ENCODE results near the gene SULT6B1.
"Not testable (repeated sequence)": the region's sequence is repeated elsewhere in the genome, so short reads cannot be mapped to it uniquely, and the experiment has no call there.

Gene SULT6B1

GRCh38 chr2:37215250-37215649 lies 26.8 kb upstream of the SULT6B1 start:
- Histone ChIP-seq H4K20me1 (ENCODE audit: insufficient read depth, low read length, poor library complexity, severe bottlenecking) (no peaks in the 10 kb centered on the region), H3K27me3 (ENCODE audit: insufficient read depth, low read length, poor library complexity, severe bottlenecking) (no peaks in the 10 kb centered on the region), H3K4me2 (ENCODE audit: low read depth, low read length, poor library complexity, severe bottlenecking) (no peak overlapping the region), H3K79me2 (ENCODE audit: insufficient read depth, low read length) (no peaks in the 10 kb centered on the region; the same call in 1 of the 2 replicates), H3F3A (ENCODE audit: low read depth) (no peaks in the 10 kb centered on the region; the same call in 1 of the 2 replicates), H3K9me3 (ENCODE audit: insufficient read depth, low read depth, low read length) (no peaks in the 10 kb centered on the region), H2AFZ (ENCODE audit: low read length) (no peak overlapping the region), H3K9ac (ENCODE audit: low read depth, low read length, poor library complexity, severe bottlenecking) (no peak overlapping the region), H3K9me2 (replicated peaks; ENCODE audit: low read depth, low read length) (no peaks in the 10 kb centered on the region), H3K36me3 (ENCODE audit: insufficient read depth, low read length) (peaks cover 69% of the 10 kb centered on the region), H3K4me3 (ENCODE audit: low read length, poor library complexity, severe bottlenecking) (no peak overlapping the region), H3K4me1 (ENCODE audit: insufficient read depth, low read length, poor library complexity, severe bottlenecking) (no peaks in the 10 kb centered on the region)
- TF ChIP-seq EZH2phosphoT487 (IDR thresholded peaks at IDR 0.05; ENCODE audit: borderline replicate concordance): no peak
- no peak for TF ChIP-seq CTCF (conservative IDR thresholded peaks at IDR 0.05; ENCODE audit: low read length)

- H3K79me2 ChIP-seq (ENCODE audit: insufficient read depth, low read length): peaks cover 26% of the 10 kb centered on the region
- no peak for TF ChIP-seq CTCF (conservative IDR thresholded peaks at IDR 0.05; ENCODE audit: low read length)
- TF ChIP-seq EZH2phosphoT487 (IDR thresholded peaks at IDR 0.05; ENCODE audit: borderline replicate concordance): no peak
Measured at GRCh38 chr2:37211939-37212338, 23.5 kb upstream of the SULT6B1 start.

GRCh38 chr2:37211212-37211611 lies 22.7 kb upstream of the SULT6B1 start:
- Histone ChIP-seq H3K27me3 (ENCODE audit: insufficient read depth, low read length, poor library complexity, severe bottlenecking) (no peaks in the 10 kb centered on the region), H3K9me2 (replicated peaks; ENCODE audit: low read depth, low read length) (no peaks in the 10 kb centered on the region), H3K4me1 (ENCODE audit: insufficient read depth, low read length, poor library complexity, severe bottlenecking) (no peaks in the 10 kb centered on the region), H3F3A (ENCODE audit: low read depth) (no peaks in the 10 kb centered on the region; the same call in 1 of the 2 replicates), H3K9ac (ENCODE audit: low read depth, low read length, poor library complexity, severe bottlenecking) (no peak overlapping the region), H3K36me3 (ENCODE audit: insufficient read depth, low read length) (peaks cover 86% of the 10 kb centered on the region), H3K79me2 (ENCODE audit: insufficient read depth, low read length) (peaks cover 33% of the 10 kb centered on the region), H3K4me2 (ENCODE audit: low read depth, low read length, poor library complexity, severe bottlenecking) (no peak overlapping the region), H3K4me3 (ENCODE audit: low read length, poor library complexity, severe bottlenecking) (no peak overlapping the region), H4K20me1 (ENCODE audit: insufficient read depth, low read length, poor library complexity, severe bottlenecking) (no peaks in the 10 kb centered on the region), H3K9me3 (ENCODE audit: insufficient read depth, low read depth, low read length) (peaks cover 7% of the 10 kb centered on the region; the same call in 1 of the 2 replicates), H2AFZ (ENCODE audit: low read length) (no peak overlapping the region)
- no peak for TF ChIP-seq EZH2phosphoT487 (IDR thresholded peaks at IDR 0.05; ENCODE audit: borderline replicate concordance)
- no peak for TF ChIP-seq CTCF (conservative IDR thresholded peaks at IDR 0.05; ENCODE audit: low read length)

More at GRCh38 chr2:37211939-37212338, 23.5 kb upstream of the SULT6B1 start:
- Histone ChIP-seq H3K27me3 (ENCODE audit: insufficient read depth, low read length, poor library complexity, severe bottlenecking) (no peaks in the 10 kb centered on the region), H3K4me3 (ENCODE audit: low read length, poor library complexity, severe bottlenecking) (no peak overlapping the region), H3K9ac (ENCODE audit: low read depth, low read length, poor library complexity, severe bottlenecking) (no peak overlapping the region), H3F3A (ENCODE audit: low read depth) (no peaks in the 10 kb centered on the region; the same call in 1 of the 2 replicates), H3K36me3 (ENCODE audit: insufficient read depth, low read length) (peaks cover 86% of the 10 kb centered on the region), H3K9me2 (replicated peaks; ENCODE audit: low read depth, low read length) (no peaks in the 10 kb centered on the region), H3K9me3 (ENCODE audit: insufficient read depth, low read depth, low read length) (peaks cover 7% of the 10 kb centered on the region; the same call in 1 of the 2 replicates), H3K4me1 (ENCODE audit: insufficient read depth, low read length, poor library complexity, severe bottlenecking) (no peaks in the 10 kb centered on the region), H3K4me2 (ENCODE audit: low read depth, low read length, poor library complexity, severe bottlenecking) (no peak overlapping the region), H2AFZ (ENCODE audit: low read length) (no peak overlapping the region), H4K20me1 (ENCODE audit: insufficient read depth, low read length, poor library complexity, severe bottlenecking) (no peaks in the 10 kb centered on the region)

GRCh38 chr2:37206760-37207159 lies 18.3 kb upstream of the SULT6B1 start:
- Histone ChIP-seq H3K36me3 (ENCODE audit: insufficient read depth, low read length) (peaks cover 98% of the 10 kb centered on the region), H4K20me1 (ENCODE audit: insufficient read depth, low read length, poor library complexity, severe bottlenecking) (peaks cover 17% of the 10 kb centered on the region), H3K9me3 (ENCODE audit: insufficient read depth, low read depth, low read length) (peaks cover 15% of the 10 kb centered on the region), H3K79me2 (ENCODE audit: insufficient read depth, low read length) (peaks cover 62% of the 10 kb centered on the region)
- not testable (repeated sequence) for H3K27me3 ChIP-seq (ENCODE audit: insufficient read depth, low read length, poor library complexity, severe bottlenecking); H3K9ac ChIP-seq (ENCODE audit: low read depth, low read length, poor library complexity, severe bottlenecking); H3K9me2 ChIP-seq (replicated peaks; ENCODE audit: low read depth, low read length); H3K4me3 ChIP-seq (ENCODE audit: low read length, poor library complexity, severe bottlenecking); H2AFZ ChIP-seq (ENCODE audit: low read length); H3K4me1 ChIP-seq (ENCODE audit: insufficient read depth, low read length, poor library complexity, severe bottlenecking); H3K4me2 ChIP-seq (ENCODE audit: low read depth, low read length, poor library complexity, severe bottlenecking); H3F3A ChIP-seq (ENCODE audit: low read depth)

Data from Loucy (cell line).